Measurements from ENCODE around the gene PITHD1.

GRCh38 chr1:23807453-23807852, 29.2 kb downstream of the PITHD1 start:
- TF ChIP-seq CTCF (IDR thresholded peaks at IDR 0.05; ENCODE audit: low read depth, low read length, poor library complexity, severe bottlenecking) (no peak), EZH2phosphoT487 (IDR thresholded peaks at IDR 0.05; ENCODE audit: borderline replicate concordance, low read length) (no peak)
